Hepatic stellate cell (primary cell): ENCODE results near the gene FLNC.

Experiments
- DNase-seq: peaks from one replicate; pipeline ENCODE4 v3.0.0; 2011; ENCODE audit warnings: low spot score

The FLNC gene

DNA sequence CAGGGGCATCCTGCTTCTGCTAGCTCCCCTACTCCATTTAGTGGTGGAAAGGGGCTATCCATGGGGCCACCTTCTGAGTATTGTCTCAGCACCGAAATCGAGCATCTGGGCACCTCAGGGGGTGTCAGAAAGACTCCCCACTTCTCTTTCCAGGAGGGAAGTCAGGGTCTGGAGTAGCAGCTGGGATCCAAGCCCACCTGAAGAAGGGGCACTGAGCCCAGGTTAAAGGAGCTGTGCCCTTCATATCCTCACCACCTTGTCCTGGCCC lies 2.6 kb downstream of the FLNC start:
- no peak for DNase-seq

GRCh38 chr7:128833148-128833945 lies 3.1 kb downstream of the FLNC start:
- peak; percentile 75 for DNase-seq

GRCh38 chr7:128833946-128834325 lies 3.7 kb downstream of the FLNC start:
- peak; percentile 53 for DNase-seq

DNA sequence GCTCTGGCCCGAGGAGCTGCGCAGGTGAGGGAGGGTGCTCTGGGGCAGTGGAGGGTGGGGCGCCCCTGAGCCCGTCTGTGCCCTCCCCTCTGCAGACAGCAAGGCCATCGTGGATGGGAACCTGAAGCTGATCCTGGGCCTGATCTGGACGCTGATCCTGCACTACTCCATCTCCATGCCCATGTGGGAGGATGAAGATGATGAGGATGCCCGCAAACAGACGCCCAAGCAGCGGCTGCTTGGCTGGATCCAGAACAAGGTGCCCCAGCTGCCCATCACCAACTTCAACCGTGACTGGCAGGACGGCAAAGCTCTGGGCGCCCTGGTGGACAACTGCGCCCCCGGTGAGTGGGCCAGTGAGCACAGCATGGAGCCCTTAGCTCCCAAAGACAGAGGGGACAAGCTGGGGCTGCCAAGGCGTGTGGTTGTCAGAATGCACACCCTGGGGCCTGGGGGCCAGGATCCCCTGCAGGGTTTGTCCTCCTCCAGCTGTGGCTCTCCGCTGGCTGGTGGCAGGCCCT lies 5.1 kb downstream of the FLNC start:
- DNase-seq: no peak

- DNase-seq: no peak
Measured at GRCh38 chr7:128835790-128836641, 5.8 kb downstream of the FLNC start.

DNA sequence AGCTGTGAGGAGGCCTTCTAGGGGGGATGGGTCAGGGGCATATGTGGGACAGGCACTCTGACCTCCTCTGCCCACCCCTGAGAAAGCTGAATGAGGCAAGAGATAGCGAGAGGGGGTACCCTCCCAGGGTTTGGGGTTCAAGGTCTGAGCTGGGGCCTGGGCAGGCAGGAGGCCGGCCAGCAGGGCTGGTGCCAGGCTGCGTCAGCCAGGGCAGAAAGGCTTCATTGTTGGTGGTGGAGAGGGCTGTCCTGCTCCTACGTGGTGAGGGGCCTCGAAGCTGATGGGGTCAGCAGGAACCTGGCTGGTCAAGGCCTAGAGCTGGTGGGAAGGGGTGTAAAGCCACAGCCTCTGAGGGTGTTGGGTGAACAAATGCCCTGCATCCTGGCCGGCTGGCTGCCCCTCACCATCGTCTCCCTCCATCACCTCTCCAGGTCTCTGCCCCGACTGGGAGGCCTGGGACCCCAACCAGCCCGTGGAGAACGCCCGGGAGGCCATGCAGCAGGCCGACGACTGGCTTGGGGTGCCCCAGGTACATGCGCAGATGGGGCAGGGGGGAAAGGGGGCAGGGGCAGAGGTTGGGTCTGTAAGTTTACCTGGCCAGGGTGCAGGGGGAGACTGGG lies 6.6 kb downstream of the FLNC start:
- DNase-seq: no peak

DNA sequence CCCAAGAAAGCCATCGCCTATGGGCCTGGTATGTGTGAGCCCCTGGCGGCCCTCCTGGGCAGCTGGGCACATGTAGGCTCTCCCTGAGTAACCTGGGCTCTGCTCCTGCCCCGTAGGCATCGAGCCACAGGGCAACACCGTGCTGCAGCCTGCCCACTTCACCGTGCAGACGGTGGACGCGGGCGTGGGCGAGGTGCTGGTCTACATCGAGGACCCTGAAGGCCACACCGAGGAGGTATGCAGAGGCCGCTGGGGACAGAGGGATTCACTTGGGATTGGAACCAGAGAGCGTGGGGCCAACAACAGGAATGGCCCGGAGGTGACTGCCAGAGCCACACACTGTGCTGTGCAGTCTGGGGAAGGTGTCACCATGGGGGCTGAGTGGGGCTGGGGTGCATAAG lies 7.3 kb downstream of the FLNC start:
- no peak for DNase-seq

- no peak for DNase-seq
Measured at GRCh38 chr7:128838109-128838779, 8.0 kb downstream of the FLNC start.

GRCh38 chr7:128838981-128839731 lies 8.9 kb downstream of the FLNC start:
- DNase-seq: no peak

DNA sequence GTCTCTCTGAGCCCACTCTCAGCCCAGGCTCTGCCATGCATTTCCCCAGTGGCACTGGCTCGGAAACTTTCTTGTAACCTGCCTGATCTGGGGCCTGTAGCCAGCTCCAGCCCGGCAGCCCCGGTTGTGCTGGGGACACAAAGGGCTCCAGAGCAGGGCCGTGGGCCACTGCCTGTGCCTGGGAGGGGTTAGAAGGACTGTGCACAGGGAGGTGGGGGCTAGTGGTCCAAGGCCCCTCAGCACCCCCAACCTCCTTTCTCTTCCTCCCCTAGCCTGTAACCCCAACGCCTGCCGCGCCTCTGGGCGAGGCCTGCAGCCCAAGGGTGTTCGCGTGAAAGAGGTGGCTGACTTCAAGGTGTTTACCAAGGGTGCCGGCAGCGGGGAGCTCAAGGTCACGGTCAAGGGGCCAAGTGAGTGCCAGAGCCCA lies 9.6 kb downstream of the FLNC start:
- no peak for DNase-seq

DNA sequence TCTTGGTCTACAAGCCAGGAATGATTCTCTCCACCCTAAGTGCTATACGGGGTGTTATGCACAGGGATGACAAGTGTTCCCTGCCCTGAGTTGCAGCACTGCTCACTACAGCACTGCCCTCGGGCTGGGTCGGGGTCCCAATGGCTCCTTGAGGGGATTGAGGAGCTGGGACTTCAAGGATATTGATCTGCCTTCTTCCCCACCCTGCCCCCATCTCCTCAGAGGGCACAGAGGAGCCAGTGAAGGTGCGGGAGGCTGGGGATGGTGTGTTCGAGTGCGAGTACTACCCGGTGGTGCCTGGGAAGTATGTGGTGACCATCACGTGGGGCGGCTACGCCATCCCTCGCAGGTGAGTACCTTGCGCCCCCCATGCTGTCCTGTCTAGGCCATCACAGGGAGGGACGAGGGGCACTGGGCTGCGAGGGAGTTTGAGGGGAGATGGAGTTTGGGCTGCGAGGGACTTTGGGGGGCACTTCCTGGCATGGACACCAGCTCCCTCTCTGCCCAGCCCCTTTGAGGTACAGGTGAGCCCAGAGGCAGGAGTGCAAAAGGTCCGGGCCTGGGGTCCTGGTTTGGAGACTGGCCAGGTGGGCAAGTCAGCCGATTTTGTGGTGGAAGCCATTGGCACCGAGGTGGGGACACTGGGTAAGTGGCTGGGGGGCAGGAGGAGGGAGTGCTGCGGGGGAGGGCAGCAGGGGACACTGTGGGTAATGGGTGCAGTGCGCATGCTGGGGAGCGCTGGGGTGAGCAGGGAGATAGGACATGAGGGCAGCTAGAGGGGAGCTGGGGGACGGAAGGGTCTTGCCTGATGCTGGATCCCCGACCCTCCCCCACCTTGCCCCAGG lies 10.3 kb downstream of the FLNC start:
- no peak for DNase-seq

DNA sequence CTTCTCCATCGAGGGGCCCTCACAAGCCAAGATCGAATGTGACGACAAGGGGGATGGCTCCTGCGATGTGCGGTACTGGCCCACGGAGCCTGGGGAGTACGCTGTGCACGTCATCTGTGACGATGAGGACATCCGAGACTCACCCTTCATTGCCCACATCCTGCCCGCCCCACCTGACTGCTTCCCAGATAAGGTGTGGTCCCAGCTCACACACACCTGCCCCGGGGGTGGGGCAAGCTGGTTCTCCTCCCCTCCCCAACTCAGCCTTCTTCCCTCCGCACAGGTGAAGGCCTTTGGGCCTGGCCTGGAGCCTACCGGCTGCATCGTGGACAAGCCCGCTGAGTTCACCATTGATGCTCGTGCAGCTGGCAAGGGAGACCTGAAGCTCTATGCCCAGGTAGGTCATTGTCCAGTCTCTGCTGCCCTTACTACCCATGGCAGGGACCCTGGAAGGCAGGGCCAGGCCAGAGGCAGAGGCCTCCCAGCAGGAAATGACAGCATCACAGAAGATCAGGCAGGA lies 11.0 kb downstream of the FLNC start:
- no peak for DNase-seq

DNA sequence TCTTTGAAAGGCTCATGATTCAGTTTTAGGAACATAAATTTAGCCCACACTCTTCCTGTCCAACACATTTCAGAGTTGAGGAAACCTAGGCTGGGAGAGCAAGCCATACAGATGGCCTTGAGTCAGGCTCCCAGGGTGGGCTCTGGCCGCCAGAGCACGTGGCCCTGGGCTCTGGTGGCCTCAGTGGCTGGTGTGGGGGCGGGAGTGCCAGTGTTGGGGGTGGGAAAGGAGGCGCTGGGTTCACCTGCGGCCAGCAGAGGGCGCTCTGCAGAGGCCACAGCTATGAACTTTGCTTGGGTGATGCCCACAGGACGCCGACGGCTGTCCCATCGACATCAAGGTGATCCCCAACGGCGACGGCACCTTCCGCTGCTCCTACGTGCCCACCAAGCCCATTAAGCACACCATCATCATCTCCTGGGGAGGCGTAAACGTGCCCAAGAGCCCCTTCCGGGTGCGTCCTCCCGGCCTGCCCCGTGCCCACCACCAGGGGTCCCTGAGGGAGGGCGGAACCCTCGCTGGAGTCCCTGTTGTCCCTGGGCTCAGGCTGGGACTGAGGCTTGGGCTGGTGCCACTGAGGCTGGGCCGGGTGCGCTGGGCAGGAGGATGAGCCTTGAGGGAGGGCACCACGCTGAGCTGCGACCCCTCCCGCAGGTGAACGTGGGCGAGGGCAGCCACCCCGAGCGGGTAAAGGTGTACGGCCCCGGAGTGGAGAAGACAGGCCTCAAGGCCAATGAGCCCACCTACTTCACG lies 11.9 kb downstream of the FLNC start:
- peak; percentile 81 for DNase-seq

GRCh38 chr7:128842674-128843641 lies 12.8 kb downstream of the FLNC start:
- DNase-seq: no peak

- no peak for DNase-seq
Measured at GRCh38 chr7:128843938-128844621, 13.9 kb downstream of the FLNC start.

GRCh38 chr7:128844777-128845311 lies 14.6 kb downstream of the FLNC start:
- DNase-seq: no peak

DNA sequence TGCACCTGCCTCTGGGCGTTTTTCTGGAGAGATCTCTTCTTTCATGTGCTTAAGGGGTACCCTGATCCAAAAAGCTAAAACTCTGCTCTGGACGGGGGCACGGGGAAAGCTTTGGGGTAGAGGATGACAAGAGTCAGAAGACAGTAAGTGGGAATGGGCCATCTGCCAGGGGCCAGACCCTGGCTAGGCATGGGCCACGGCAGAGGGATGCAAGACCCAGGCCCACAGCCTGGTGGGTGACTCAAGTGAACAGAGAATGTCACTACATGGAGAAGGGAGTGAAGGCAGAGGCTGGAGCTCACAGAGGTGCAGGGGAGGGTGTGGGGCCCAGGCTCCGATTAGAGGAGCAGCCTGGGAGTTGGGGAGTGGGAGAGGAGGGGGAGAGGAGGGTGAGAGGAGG lies 15.3 kb downstream of the FLNC start:
- DNase-seq: no peak

- no peak for DNase-seq
Measured at GRCh38 chr7:128845987-128846386, 15.8 kb downstream of the FLNC start.
